Panc1 (cell line): ENCODE results near the gene LMBRD1. TPM values are rescaled to one million over a fixed set of nuclear protein-coding genes. Genes with fewer than 3 reads are reported as not detected.

Source experiments
- ATAC-seq: fragments of 200-7000 bp; cut with Tn5 transposase; 2 replicates; pipeline ENCODE4 v1.9.1; 2020; ENCODE audit warnings: mild to moderate bottlenecking, moderate library complexity
- BruUV-seq: library from RNA; stranded (reverse); fragments of 400-500 nt; replicated peaks from 2 replicates; lab custom pipeline; 2021; lab: Mats Ljungman, UMichigan
- CTCF ChIA-PET: fragments of 300-600 bp; sonication (Branson Sonifier 250); formaldehyde crosslinking; loops from one replicate; lab custom pipeline; 2022; ENCODE audit warnings: antibody characterized with exemption; lab: Charles Lee
- POLR2A ChIA-PET: fragments of 300-600 bp; sonication (Branson Sonifier 250); formaldehyde crosslinking; loops from one replicate; lab custom pipeline; 2022; ENCODE audit warnings: antibody characterized with exemption; lab: Charles Lee
- DNase-seq: peaks from one replicate; pipeline ENCODE4 v3.0.0-alpha.2; 2010; ENCODE audit warnings: low read depth, low spot score
- H3K27ac ChIP-seq: 2 replicates; pipeline ENCODE4 v1.5.1; 2011; ENCODE audit warnings: mild to moderate bottlenecking, low read length, inconsistent platforms
- H3K27me3 ChIP-seq: fragments of 200-500 bp; sonication (Bioruptor generic); 2 replicates; pipeline ENCODE4 v1.6.0; 2014; ENCODE audit warnings: low read length, inconsistent platforms; ENCODE audit not compliant: control insufficient read depth, insufficient read depth
- H3K36me3 ChIP-seq: fragments of 200-500 bp; sonication (Bioruptor generic); 2 replicates; pipeline ENCODE4 v1.5.1; 2014; ENCODE audit warnings: inconsistent platforms, mild to moderate bottlenecking, low read length, moderate library complexity; ENCODE audit not compliant: control insufficient read depth, insufficient read depth
- H3K4me1 ChIP-seq: 2 replicates; pipeline ENCODE4 v1.5.1; 2011; ENCODE audit warnings: inconsistent platforms, mild to moderate bottlenecking, low read length, moderate library complexity; ENCODE audit not compliant: control insufficient read depth, insufficient read depth
- H3K4me3 ChIP-seq, 2 experiments: 2 replicates each; pipeline ENCODE4 v1.5.1; 2011 to 2012; ENCODE audit warnings: low read depth in 2 of 2, low read length in 2 of 2, mild to moderate bottlenecking in 2 of 2, inconsistent platforms in 1 of 2, moderate library complexity in 1 of 2
- H3K9me3 ChIP-seq: fragments of 200-500 bp; sonication (Bioruptor generic); 2 replicates; pipeline ENCODE4 v1.5.1; 2014; ENCODE audit warnings: low read depth, mild to moderate bottlenecking, inconsistent platforms, low read length, moderate library complexity; ENCODE audit not compliant: control insufficient read depth, insufficient read depth
- POLR2AphosphoS5 ChIP-seq: IDR thresholded peaks from 2 replicates; pipeline ENCODE4 v1.6.1; 2012; ENCODE audit warnings: mild to moderate bottlenecking, low read depth, low read length, moderate library complexity
- REST ChIP-seq, 2 experiments: IDR thresholded peaks; 2 replicates each; pipeline ENCODE4 v1.6.1; 2011 to 2012; ENCODE audit warnings: low read depth in 2 of 2, control low read depth in 1 of 2, low read length in 1 of 2, mild to moderate bottlenecking in 1 of 2, moderate library complexity in 1 of 2; ENCODE audit not compliant: insufficient read depth in 1 of 2
- SIN3A ChIP-seq: IDR thresholded peaks from 2 replicates; pipeline ENCODE4 v1.6.1; 2012; ENCODE audit warnings: low read depth, mild to moderate bottlenecking, low read length, moderate library complexity, borderline replicate concordance; ENCODE audit not compliant: insufficient read depth
- TCF7L2 ChIP-seq: IDR thresholded peaks from 2 replicates; pipeline ENCODE4 v1.6.1; 2011; ENCODE audit warnings: mild to moderate bottlenecking, low read depth, low read length, inconsistent platforms
- in situ Hi-C: cut with HindIII; loops from 2 replicates; pipeline ENCODE4 v1.10.0; 2016; ENCODE audit warnings: low sequenced_read_pairs, low pct_unique_long_range_greater_than_20kb
- intact Hi-C: fragments of 100-400 bp; cut with micrococcal nuclease; formaldehyde crosslinking; loops from one replicate; pipeline ENCODE4 v1.10.0; 2022; ENCODE audit not compliant: unreplicated experiment
- total RNA-seq: library from RNA; stranded (reverse); gene quantifications from one replicate; pipeline ENCODE4 v1.2.1, GENCODE V29; 2021; ENCODE audit not compliant: unreplicated experiment
- TF ChIP-seq, protein P1 (sequence below): fragments of 450-650 bp; IDR thresholded peaks from 2 replicates; pipeline ENCODE4 v1.5.1; 2017; ENCODE audit warnings: mild to moderate bottlenecking

Gene LMBRD1
- total RNA-seq, 1 experiment from 2014 or later = 17.9 TPM

GRCh38 chr6:69843189-69843588, 46.4 kb upstream of the LMBRD1 start:
- Histone ChIP-seq H3K4me3 (no peak overlapping the region), H3K9me3 (no peaks in the 10 kb centered on the region), H3K27me3 (peaks cover 7% of the 10 kb centered on the region), H3K36me3 (no peaks in the 10 kb centered on the region), H3K27ac (no peak overlapping the region), H3K4me1 (no peaks in the 10 kb centered on the region)
- intact Hi-C loops = no loop called here
- ChIA-PET POLR2A (no interaction called here), CTCF (interaction anchor here (0.7 kb wide), 2 partner anchors 25 to 312 kb away, joined by 3 read pairs; no protein-coding TSS in a partner anchor)
- BruUV-seq = no TSS peak
- DNase-seq = no peak
- no peak for TF ChIP-seq TCF7L2
- TF ChIP-seq, protein P1, sequence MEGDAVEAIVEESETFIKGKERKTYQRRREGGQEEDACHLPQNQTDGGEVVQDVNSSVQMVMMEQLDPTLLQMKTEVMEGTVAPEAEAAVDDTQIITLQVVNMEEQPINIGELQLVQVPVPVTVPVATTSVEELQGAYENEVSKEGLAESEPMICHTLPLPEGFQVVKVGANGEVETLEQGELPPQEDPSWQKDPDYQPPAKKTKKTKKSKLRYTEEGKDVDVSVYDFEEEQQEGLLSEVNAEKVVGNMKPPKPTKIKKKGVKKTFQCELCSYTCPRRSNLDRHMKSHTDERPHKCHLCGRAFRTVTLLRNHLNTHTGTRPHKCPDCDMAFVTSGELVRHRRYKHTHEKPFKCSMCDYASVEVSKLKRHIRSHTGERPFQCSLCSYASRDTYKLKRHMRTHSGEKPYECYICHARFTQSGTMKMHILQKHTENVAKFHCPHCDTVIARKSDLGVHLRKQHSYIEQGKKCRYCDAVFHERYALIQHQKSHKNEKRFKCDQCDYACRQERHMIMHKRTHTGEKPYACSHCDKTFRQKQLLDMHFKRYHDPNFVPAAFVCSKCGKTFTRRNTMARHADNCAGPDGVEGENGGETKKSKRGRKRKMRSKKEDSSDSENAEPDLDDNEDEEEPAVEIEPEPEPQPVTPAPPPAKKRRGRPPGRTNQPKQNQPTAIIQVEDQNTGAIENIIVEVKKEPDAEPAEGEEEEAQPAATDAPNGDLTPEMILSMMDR = no peak
- TF ChIP-seq POLR2AphosphoS5 = no peak
- TF ChIP-seq SIN3A = no peak
- no peak for TF ChIP-seq REST (IDR thresholded peaks at IDR 0.05; ENCODE audit: insufficient read depth in 1 of 2, low read depth in 2 of 2, low read length in 1 of 2)
- ATAC-seq = no peak
- in situ Hi-C loops = no loop called here

GRCh38 chr6:69841862-69842261, 45.1 kb upstream of the LMBRD1 start:
- Histone ChIP-seq H3K4me1 (no peaks in the 10 kb centered on the region), H3K27me3 (peaks cover 7% of the 10 kb centered on the region), H3K27ac (no peak overlapping the region), H3K4me3 (no peak overlapping the region), H3K36me3 (no peaks in the 10 kb centered on the region), H3K9me3 (no peaks in the 10 kb centered on the region)
- TF ChIP-seq REST (IDR thresholded peaks at IDR 0.05; ENCODE audit: insufficient read depth in 1 of 2, low read depth in 2 of 2, low read length in 1 of 2) (no peak), TCF7L2 (no peak), POLR2AphosphoS5 (no peak), SIN3A (no peak)
- TF ChIP-seq, protein P1 = no peak
- in situ Hi-C loops = no loop called here
- ATAC-seq (no peak), DNase-seq (no peak)
- POLR2A ChIA-PET = no interaction called here
- CTCF ChIA-PET = no interaction called here
- BruUV-seq = no TSS peak
- intact Hi-C loops = no loop called here
